Liver (tissue), 9 donors: Measurements from ENCODE around the gene MXD3. TPM values are rescaled to one million over a fixed set of nuclear protein-coding genes. Genes with fewer than 3 reads are reported as not detected.
A peak's percentile ranks its signal among the peaks of the same experiment; 100 is the strongest.

ENCODE experiments used
- DNase-seq: peaks from one replicate; pipeline ENCODE4 v3.0.0-alpha.2; 2017; ENCODE audit warnings: low spot score
- H3K27ac ChIP-seq, 2 donors: one replicate each; pipeline ENCODE4 v1.7.0; 2013; ENCODE audit warnings: inconsistent platforms in 2 of 2, low read length in 2 of 2, control low read depth in 1 of 2, low read depth in 1 of 2, mild to moderate bottlenecking in 1 of 2
- H3K27me3 ChIP-seq, 4 donors: one replicate each; pipeline versions ENCODE4 v1.6.1 to v1.7.0; 2013; ENCODE audit warnings: low read length in 3 of 4, inconsistent platforms in 1 of 4, mild to moderate bottlenecking in 1 of 4, moderate library complexity in 1 of 4; ENCODE audit not compliant: control insufficient read depth in 4 of 4, insufficient read depth in 4 of 4
- H3K36me3 ChIP-seq, 4 donors: one replicate each; pipeline versions ENCODE4 v1.6.1 to v1.7.0; 2013; ENCODE audit warnings: low read length in 3 of 4, mild to moderate bottlenecking in 3 of 4, low read depth in 1 of 4, moderate library complexity in 1 of 4; ENCODE audit not compliant: control insufficient read depth in 4 of 4, insufficient read depth in 3 of 4
- H3K4me1 ChIP-seq, 4 donors: one replicate each; pipeline versions ENCODE4 v1.6.1 to v1.7.0; 2013; ENCODE audit warnings: low read length in 3 of 4, mild to moderate bottlenecking in 3 of 4, moderate library complexity in 1 of 4; ENCODE audit not compliant: control insufficient read depth in 4 of 4, insufficient read depth in 4 of 4
- H3K4me3 ChIP-seq, 3 donors: one replicate each; pipeline versions ENCODE4 v1.6.1 to v1.7.0; 2013; ENCODE audit warnings: low read length in 3 of 3, control low read depth in 1 of 3, low read depth in 1 of 3, mild to moderate bottlenecking in 1 of 3
- H3K9ac ChIP-seq, 2 donors: one replicate each; pipeline ENCODE4 v1.7.0; 2013; ENCODE audit warnings: low read length in 2 of 2, mild to moderate bottlenecking in 2 of 2, moderate library complexity in 2 of 2, control low read depth in 1 of 2, low read depth in 1 of 2
- H3K9me3 ChIP-seq, 4 donors: one replicate each; pipeline versions ENCODE4 v1.6.1 to v1.7.0; 2013; ENCODE audit warnings: low read length in 3 of 4; ENCODE audit not compliant: control insufficient read depth in 4 of 4
- ATF3 ChIP-seq: IDR thresholded peaks from 2 replicates; pipeline ENCODE4 v1.6.1; 2016; ENCODE audit warnings: antibody characterized with exemption
- CTCF ChIP-seq: fragments of 150-350 bp; IDR thresholded peaks from 2 replicates; pipeline ENCODE4 v1.5.1; 2017; ENCODE audit warnings: improper control_type of control experiment, low read depth, low read length; ENCODE audit not compliant: missing input control
- EGR1 ChIP-seq, 2 donors: IDR thresholded peaks; 2 replicates each; pipeline ENCODE4 v1.6.1; 2016 to 2018; ENCODE audit warnings: antibody characterized with exemption in 2 of 2, low read depth in 2 of 2
- FOXA2 ChIP-seq: IDR thresholded peaks from 2 replicates; pipeline ENCODE4 v1.6.1; 2016; ENCODE audit warnings: antibody characterized with exemption
- GABPA ChIP-seq, 2 donors: IDR thresholded peaks in 1 of 2; conservative IDR thresholded peaks in 1 of 2; 2 replicates each; pipeline ENCODE4 v1.6.1; 2016; ENCODE audit warnings: antibody characterized with exemption in 2 of 2, mild to moderate bottlenecking in 1 of 2, moderate library complexity in 1 of 2
- HNF4A ChIP-seq, 2 donors: conservative IDR thresholded peaks; 2 replicates each; pipeline ENCODE4 v1.6.1; 2016; ENCODE audit warnings: antibody characterized with exemption in 2 of 2, mild to moderate bottlenecking in 2 of 2
- HNF4G ChIP-seq: IDR thresholded peaks from 2 replicates; pipeline ENCODE4 v1.6.1; 2016; ENCODE audit warnings: antibody characterized with exemption
- MAX ChIP-seq: IDR thresholded peaks from 2 replicates; pipeline ENCODE4 v1.6.1; 2016; ENCODE audit warnings: antibody characterized with exemption
- NR2F2 ChIP-seq: IDR thresholded peaks from 2 replicates; pipeline ENCODE4 v1.6.1; 2016; ENCODE audit warnings: antibody characterized with exemption
- RAD21 ChIP-seq, 2 donors: IDR thresholded peaks; 2 replicates each; pipeline ENCODE4 v1.6.1; 2016; ENCODE audit warnings: antibody characterized with exemption in 2 of 2, mild to moderate bottlenecking in 2 of 2
- REST ChIP-seq: IDR thresholded peaks from 2 replicates; pipeline ENCODE4 v1.6.1; 2016; ENCODE audit warnings: antibody characterized with exemption, mild to moderate bottlenecking
- RXRA ChIP-seq, 2 donors: IDR thresholded peaks; 2 replicates each; pipeline ENCODE4 v1.6.1; 2017 to 2018; ENCODE audit warnings: antibody characterized with exemption in 2 of 2, mild to moderate bottlenecking in 1 of 2
- SP1 ChIP-seq: IDR thresholded peaks from 2 replicates; pipeline ENCODE4 v1.6.1; 2018; ENCODE audit warnings: antibody characterized with exemption, mild to moderate bottlenecking
- TAF1 ChIP-seq: conservative IDR thresholded peaks from 2 replicates; pipeline ENCODE4 v1.6.1; 2016; ENCODE audit warnings: antibody characterized with exemption, mild to moderate bottlenecking
- YY1 ChIP-seq: IDR thresholded peaks from 2 replicates; pipeline ENCODE4 v1.6.1; 2016; ENCODE audit warnings: antibody characterized with exemption, mild to moderate bottlenecking
- ZBTB33 ChIP-seq: IDR thresholded peaks from 2 replicates; pipeline ENCODE4 v1.6.1; 2016; ENCODE audit warnings: antibody characterized with exemption
- WGBS: extraction: QIAGEN DNeasy Blood & Tissue Kit; methylation state at CpG from one replicate; pipeline ENCODE4 v1.1.7; 2013; 5-methylcytosine and 5-hydroxymethylcytosine counted together
- polyA plus RNA-seq, 2 donors: library from polyadenylated mRNA; stranded (reverse) in 1 of 2; unstranded in 1 of 2; fragments of 200-250 nt in 1 of 2; fragments of >200 nt in 1 of 2; fragmentation: Nextera tagmentation in 1 of 2; extraction: Ambion mirVana in 1 of 2; gene quantifications; one replicate each; pipeline versions ENCODE4 v1.2.1 to v1.2.3, GENCODE V29; 2013 to 2015
- total RNA-seq, 2 donors: library from RNA; depleted of rRNA; stranded (reverse); fragments of >200 nt; gene quantifications; one replicate each; pipeline ENCODE4 v1.2.3, GENCODE V29; 2014
- donor health status: healthy.
- donor health status: healthy.
- donor health status: healthy.
- donor health status: healthy.
- donor health status: healthy.

Gene MXD3
- total and polyA plus RNA-seq, 4 donors, result 1.9 to 36.8 (median 7.0) TPM

- no peak for TF ChIP-seq REST
- no peak for TF ChIP-seq GABPA (IDR thresholded peaks at IDR 0.05 in 1 of 2, conservative IDR thresholded peaks at IDR 0.05 in 1 of 2)
- TF ChIP-seq RXRA (IDR thresholded peaks at IDR 0.05), result no peak
- no peak for TF ChIP-seq RAD21 (IDR thresholded peaks at IDR 0.05)
- no peak for TF ChIP-seq MAX
Measured at GRCh38 chr5:177335701-177336065, 24.0 kb upstream of the MXD3 start (continued).

- no peak overlapping the region for H3K4me3 ChIP-seq
- H3K36me3 ChIP-seq, result peaks cover 33 to 84% (median 46%) of the 10 kb centered on the region in 4 donors
- no peak overlapping the region for H3K9ac ChIP-seq
- WGBS, result 83% methylated on average over 21 of the region's 21 CpGs
- H3K27me3 ChIP-seq, result no peaks in the 10 kb centered on the region
- TF ChIP-seq CTCF (no peak), RXRA (IDR thresholded peaks at IDR 0.05) (peak in 1 of 2 donors; percentile 9), HNF4A (conservative IDR thresholded peaks at IDR 0.05) (peak in 1 of 2 donors; percentile 34)
- DNase-seq, result no peak
- peaks cover 0 to 8% (median 0%) of the 10 kb centered on the region in 4 donors for H3K4me1 ChIP-seq
- peak overlapping the region in 1 of 2 donors; percentile 48 for H3K27ac ChIP-seq
- no peaks in the 10 kb centered on the region for H3K9me3 ChIP-seq
Measured at GRCh38 chr5:177334781-177335700, 23.3 kb upstream of the MXD3 start.

GRCh38 chr5:177334155-177334551 lies 22.5 kb upstream of the MXD3 start:
- no peaks in the 10 kb centered on the region for H3K9me3 ChIP-seq
- no peak overlapping the region for H3K27ac ChIP-seq
- H3K9ac ChIP-seq, result no peak overlapping the region
- H3K4me1 ChIP-seq, result peaks cover 0 to 8% (median 0%) of the 10 kb centered on the region in 4 donors
- WGBS, result 87% methylated on average over 15 of the region's 15 CpGs
- DNase-seq, result no peak
- no peaks in the 10 kb centered on the region for H3K27me3 ChIP-seq
- peaks cover 33 to 84% (median 48%) of the 10 kb centered on the region in 4 donors for H3K36me3 ChIP-seq
- no peak overlapping the region for H3K4me3 ChIP-seq
- TF ChIP-seq YY1 (no peak), RAD21 (IDR thresholded peaks at IDR 0.05) (no peak), FOXA2 (no peak), ZBTB33 (no peak), SP1 (no peak), HNF4G (no peak), NR2F2 (no peak), REST (no peak), TAF1 (no peak), ATF3 (no peak), EGR1 (IDR thresholded peaks at IDR 0.05; ENCODE audit: low read depth in 2 of 2) (no peak), RXRA (IDR thresholded peaks at IDR 0.05) (no peak)
